HG02798 (cell line): ENCODE results near the gene BEND4.

Source experiments
- ATAC-seq: cut with Tn5 transposase; IDR thresholded peaks from one replicate; pipeline ENCODE4 v1.9.1; 2021; ENCODE audit warnings: mild to moderate bottlenecking; ENCODE audit not compliant: unreplicated experiment, poor library complexity

BEND4 gene

DNA sequence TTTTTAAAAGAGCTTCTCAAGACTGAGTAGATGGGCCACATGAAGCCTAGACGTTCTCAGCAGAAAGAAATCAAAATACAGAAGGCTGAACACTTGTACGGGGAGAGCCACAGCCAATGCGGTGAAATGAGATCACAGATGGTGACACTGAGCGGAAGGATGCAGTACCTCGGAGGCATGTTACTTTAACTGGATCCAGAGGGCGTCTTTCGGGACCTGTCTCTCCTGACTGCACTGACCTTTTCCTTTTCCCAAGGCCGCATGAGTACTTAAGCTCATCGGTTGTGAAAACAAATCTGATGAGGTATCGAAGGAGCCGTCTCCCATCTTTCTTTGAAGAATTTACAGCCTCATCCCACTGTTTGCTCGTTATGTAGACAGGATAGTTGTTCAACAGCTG is 32.6 kb downstream of the BEND4 start:
- no peak for ATAC-seq

DNA sequence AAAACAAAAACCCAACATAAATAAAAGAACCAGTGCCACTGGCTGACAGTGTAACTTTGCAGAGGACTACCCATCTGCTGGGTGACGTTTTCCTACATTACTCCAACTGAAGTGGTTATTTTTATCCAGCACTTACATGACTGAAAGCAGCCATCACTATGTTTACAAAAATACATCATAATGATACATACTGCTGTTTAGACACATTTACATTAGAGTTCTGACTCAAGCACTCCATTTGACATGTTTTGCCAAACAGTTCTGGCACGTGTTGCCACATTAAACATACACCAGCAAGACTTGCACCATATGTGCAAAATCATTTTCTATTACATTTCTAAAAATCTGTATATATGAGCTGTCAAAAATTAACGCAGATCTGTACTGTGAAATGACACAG is 39.6 kb downstream of the BEND4 start:
- ATAC-seq = no peak

DNA sequence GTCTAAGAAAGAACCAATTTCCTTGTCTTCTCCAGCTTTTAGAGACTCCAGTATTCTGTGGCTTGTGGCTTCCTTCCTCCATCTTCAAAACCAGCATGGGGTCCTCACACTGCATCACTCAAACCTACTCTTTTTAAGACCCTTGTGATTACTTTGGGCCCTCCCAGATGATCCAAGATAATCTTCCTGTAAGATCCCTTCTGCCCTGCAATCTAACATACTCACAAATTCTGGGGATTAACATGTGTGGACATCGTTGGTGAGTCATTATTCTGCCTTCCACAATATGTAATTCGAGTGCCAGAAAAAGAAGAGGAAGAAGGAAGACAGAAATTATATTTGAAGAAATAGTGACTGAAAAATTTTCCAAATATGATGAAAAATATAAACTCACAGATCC is 47.9 kb downstream of the BEND4 start:
- no peak for ATAC-seq

DNA sequence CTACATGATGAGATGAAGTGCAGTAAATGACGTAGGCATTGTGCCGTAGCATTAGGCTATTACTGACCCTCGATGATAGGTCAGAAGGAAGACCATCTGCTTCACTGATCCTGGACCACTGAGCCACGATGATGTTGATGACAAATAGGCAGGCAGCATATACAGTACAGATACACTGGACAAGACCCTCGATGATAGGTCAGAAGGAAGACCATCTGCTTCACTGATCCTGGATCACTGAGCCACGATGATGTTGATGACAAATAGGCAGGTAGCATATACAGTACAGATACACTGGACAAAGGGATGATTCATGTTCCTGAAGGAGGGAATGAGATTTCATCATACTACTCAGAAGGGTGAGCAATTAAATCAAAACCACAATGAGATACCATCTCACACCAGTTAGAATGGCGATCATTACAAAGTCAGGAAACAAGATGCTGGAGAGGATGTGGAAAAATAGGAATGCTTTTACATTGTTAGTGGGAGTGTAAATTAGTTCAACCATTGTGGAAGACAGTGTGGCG is 50.9 kb downstream of the BEND4 start:
- ATAC-seq = no peak

DNA sequence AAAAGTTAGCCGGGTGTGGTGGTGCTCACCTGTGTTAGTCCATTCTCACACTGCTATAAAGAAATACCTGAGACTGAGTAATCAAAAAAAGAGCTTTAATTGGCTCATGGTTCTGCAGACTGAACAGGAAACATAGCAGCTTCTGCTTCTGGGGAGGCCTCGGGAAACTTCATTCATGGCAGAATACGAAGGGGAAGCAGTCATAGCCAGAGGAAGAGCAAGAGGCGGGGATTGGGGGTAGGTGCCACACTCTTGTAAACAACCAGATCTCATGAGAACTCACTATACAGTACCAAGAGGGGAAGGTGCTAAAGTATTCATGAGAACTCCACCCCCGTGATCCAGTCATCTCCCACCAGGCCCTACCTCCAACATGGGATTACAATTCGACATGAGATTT is 64.1 kb downstream of the BEND4 start:
- no peak for ATAC-seq

DNA sequence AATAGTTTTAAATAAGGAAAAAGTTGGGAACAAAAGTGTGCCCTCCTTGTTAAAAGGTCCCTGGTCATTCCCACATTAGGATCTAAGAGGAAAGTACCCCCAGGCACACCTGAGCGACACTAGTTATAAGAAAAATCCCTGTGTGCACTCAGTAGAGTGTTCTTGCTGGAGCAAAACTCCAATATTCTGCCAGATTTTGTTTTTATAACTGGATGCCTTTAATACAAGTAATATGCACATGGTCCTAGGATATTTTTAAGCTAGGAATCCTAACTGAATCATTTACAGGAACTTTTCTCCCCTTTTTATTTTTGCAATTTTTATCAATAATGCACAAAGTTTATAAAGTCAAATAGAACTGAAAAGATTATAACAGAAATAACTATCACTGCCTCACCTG is 68.6 kb downstream of the BEND4 start:
- ATAC-seq = no peak

DNA sequence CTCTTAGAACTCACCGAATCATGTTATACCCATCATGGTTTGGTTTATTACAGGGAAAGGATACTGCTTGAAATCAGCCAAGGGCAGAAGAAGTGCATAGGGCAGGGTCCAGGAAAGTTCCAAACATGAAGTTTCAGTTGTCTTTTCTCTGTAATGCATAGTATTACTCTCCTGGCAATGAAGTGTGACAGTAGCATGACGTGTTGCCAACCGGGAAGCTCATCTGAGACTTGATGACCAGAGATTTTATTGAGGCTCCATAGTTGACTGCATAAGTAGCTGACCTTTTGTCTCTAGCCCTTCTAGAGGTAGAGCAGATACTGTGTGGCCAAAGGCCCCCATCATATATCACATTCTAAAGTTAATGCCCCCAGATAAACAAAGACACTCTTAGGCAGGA is 72.1 kb downstream of the BEND4 start:
- ATAC-seq = no peak

DNA sequence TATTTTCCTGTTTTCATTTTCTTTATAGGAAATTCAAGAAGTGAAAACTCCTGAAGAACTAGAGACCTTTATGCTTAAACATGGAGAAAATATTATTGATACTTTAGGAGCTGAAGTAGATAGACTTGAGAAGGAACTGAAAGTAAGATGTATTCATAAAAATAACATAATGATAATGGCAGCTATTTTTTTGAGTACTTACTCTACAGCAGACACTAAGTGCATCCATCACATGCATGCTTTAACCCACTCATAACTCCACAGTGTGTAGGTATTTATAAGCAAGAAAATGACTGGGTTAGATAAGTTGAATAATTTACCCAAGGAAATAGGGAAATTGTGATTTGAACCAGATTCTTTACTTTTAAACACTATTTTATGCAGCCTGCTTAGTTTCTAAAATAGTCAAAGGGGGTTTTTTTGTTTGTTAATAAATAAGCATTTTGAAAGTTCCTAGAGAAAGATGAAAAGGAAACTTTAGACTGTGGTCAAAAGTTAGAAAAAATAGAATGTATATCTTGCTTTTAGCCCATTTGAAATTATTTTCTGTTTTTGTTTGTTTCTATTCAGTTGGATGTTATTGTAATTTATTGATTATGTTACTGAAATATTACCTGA is 74.2 kb downstream of the BEND4 start:
- ATAC-seq = peak; percentile 92

DNA sequence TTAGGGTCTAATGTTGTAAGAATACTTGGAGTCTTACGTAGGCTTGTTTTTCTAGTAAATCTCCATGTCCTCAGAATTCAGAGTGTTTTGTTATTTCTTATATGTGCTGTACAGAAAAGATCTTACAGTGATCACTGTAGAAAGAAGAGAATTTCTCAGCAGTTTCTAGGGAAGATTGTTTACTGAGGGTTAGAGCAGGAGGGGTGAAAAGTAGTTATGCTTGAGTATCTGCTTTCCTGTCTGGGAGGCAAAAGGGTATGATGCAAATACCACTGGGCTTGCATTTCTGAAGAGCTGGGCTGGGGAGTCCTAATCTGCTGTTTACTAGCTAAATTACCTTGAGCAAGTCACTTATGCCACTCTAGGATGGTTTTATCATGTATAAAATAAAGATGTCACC is 78.2 kb downstream of the BEND4 start:
- ATAC-seq = no peak

DNA sequence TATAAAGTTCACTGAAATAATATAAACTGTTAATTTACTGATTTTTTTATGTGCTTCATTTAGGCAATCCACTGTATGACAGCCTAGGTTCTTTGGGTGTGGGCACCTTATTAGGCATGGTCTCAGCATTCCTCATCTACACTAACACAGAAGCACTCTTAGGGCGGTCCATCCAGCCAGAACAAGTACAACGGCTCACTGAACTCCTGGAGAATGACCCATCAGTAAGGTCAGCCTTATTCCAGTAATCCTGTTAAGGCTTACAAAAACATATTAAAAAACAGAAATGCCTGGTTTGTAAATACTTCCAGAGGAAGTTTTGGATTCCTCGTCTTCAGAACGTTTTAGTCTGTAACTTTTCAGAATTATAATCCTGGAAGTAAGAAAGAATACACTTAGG is 82.0 kb downstream of the BEND4 start:
- no peak for ATAC-seq

DNA sequence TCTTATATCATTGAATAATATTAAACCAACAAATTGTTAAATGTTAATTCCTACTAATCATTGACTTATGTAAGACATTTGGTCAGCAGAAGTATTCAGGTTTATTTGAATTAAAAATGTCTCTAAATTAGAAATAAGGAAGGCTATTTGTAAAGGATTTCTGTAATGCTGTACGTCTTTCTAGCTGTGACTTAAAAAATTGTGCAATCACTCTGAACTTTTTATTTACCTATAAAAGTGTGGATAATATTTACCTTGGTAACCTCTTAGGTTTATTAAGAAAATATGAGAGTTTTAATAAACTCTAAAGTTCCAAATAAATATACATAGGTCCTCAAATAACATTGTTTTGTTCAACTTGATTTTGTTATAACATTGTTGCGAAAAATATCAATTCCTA is 85.2 kb downstream of the BEND4 start:
- ATAC-seq = no peak

DNA sequence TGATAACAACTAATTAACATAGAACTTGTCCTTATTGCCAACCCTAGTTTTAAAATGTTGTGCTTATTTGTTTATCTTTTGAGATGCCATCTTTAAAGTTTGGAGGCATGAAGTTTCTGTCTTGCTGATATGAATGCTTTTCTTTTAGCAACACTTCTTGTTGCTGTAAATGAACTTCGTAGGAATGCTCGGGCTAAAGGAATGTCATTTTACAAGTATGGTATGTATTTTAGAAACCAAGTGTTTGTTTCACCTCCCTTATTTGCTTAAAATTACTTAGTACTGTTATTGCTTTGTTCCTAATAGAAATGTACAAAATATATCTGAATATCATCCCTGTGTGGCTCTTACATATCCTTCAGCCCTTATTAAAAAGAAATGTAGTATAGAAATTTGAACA is 86.1 kb downstream of the BEND4 start:
- no peak for ATAC-seq
